K562 (cell line): ENCODE measurements around the gene PPP1R17. TPM values are rescaled to one million over a fixed set of nuclear protein-coding genes. Genes with fewer than 3 reads are reported as not detected.

ENCODE experiments used
- ATAC-seq: fragments of 200-7000 bp; cut with Tn5 transposase; 3 replicates; pipeline ENCODE4 v1.9.1; 2020; ENCODE audit warnings: moderate library complexity
- BruUV-seq: library from RNA; stranded (reverse); fragments of 400-500 nt; replicated peaks from 2 replicates; lab custom pipeline; 2021; lab: Mats Ljungman, UMichigan
- CTCF ChIA-PET: fragments of 300-600 bp; formaldehyde crosslinking; extraction: SDS; loops from one replicate; lab custom pipeline; 2021; ENCODE audit warnings: low intra/inter-chr PET ratio; lab: Yijun Ruan, JAX
- POLR2A ChIA-PET: fragments of 300-600, 350-650 bp; sonication (Branson Sonifier 250); formaldehyde crosslinking; extraction: SDS; loops from one replicate; lab custom pipeline; 2021; ENCODE audit warnings: antibody characterized with exemption, inconsistent platforms; lab: Yijun Ruan, JAX
- DNase-seq, 4 experiments: peaks; one replicate each; pipeline versions ENCODE4 v3.0.0 to v3.0.0-alpha.2; 2011 to 2018; ENCODE audit warnings: low spot score in 3 of 4, mixed read lengths in 3 of 4; ENCODE audit errors: extremely low read depth in 1 of 4
- FAIRE-seq: peaks from 2 replicates; lab custom pipeline; 2011; peaks lifted over from hg19 to GRCh38; lab: Jason Lieb, UNC
- H2AFZ ChIP-seq: 2 replicates; pipeline ENCODE4 v1.6.0; 2011; ENCODE audit warnings: low read depth, low read length, control low read depth, inconsistent platforms
- H3K27ac ChIP-seq: fragments of 200-600 bp; 3 replicates; pipeline ENCODE4 v1.8.0; 2011; ENCODE audit warnings: low read depth, mild to moderate bottlenecking, control low read depth, inconsistent platforms, low read length, moderate library complexity, mixed read lengths; ENCODE audit errors: extremely low read depth
- H3K27me3 ChIP-seq, 2 experiments: fragments of 300-600 bp in 1 of 2; 2 replicates in 1 of 2; 3 replicates in 1 of 2; pipeline versions ENCODE4 v1.6.0 to v1.8.0; 2011; ENCODE audit warnings: inconsistent platforms in 2 of 2, low read length in 2 of 2, mild to moderate bottlenecking in 1 of 2, mixed read lengths in 1 of 2, moderate library complexity in 1 of 2; ENCODE audit not compliant: control insufficient read depth in 2 of 2, insufficient read depth in 2 of 2
- H3K36me3 ChIP-seq: fragments of 300-600 bp; 3 replicates; pipeline ENCODE4 v1.8.0; 2011; ENCODE audit warnings: mild to moderate bottlenecking, low read length, inconsistent platforms; ENCODE audit not compliant: control insufficient read depth, insufficient read depth
- H3K4me1 ChIP-seq, 2 experiments: fragments of 200-600 bp in 1 of 2; replicated peaks in 1 of 2; 2 replicates in 1 of 2; 3 replicates in 1 of 2; pipeline versions ENCODE4 v1.5.1 to v1.8.0; 2011; ENCODE audit warnings: inconsistent platforms in 2 of 2, low read length in 2 of 2, mild to moderate bottlenecking in 1 of 2, mixed read lengths in 1 of 2, moderate library complexity in 1 of 2; ENCODE audit not compliant: control insufficient read depth in 2 of 2, insufficient read depth in 2 of 2
- H3K4me2 ChIP-seq: 2 replicates; pipeline ENCODE4 v1.6.1; 2011; ENCODE audit warnings: low read length, control low read depth, inconsistent platforms, mixed read lengths; ENCODE audit not compliant: insufficient read depth
- H3K4me3 ChIP-seq: fragments of 200-600 bp; sonication (generic), shearing (Covaris generic); 2 replicates; pipeline ENCODE4 v1.5.1; 2016; ENCODE audit warnings: control low read depth, inconsistent platforms
- H3K79me2 ChIP-seq: fragments of 200-600 bp; 3 replicates; pipeline ENCODE4 v1.8.0; 2011; ENCODE audit warnings: low read length, inconsistent platforms; ENCODE audit not compliant: control insufficient read depth, insufficient read depth
- H3K9ac ChIP-seq, 2 experiments: 2 replicates each; pipeline versions ENCODE4 v1.6.0 to v1.6.1; 2011; ENCODE audit warnings: low read depth in 2 of 2, low read length in 2 of 2, control low read depth in 1 of 2, inconsistent platforms in 1 of 2, mild to moderate bottlenecking in 1 of 2, mixed read lengths in 1 of 2; ENCODE audit not compliant: insufficient read depth in 1 of 2
- H3K9me1 ChIP-seq: one replicate; pipeline ENCODE4 v1.6.0; 2011; ENCODE audit warnings: inconsistent platforms, mild to moderate bottlenecking, low read length, moderate library complexity; ENCODE audit not compliant: control insufficient read depth, insufficient read depth
- H3K9me3 ChIP-seq: replicated peaks from 2 replicates; pipeline ENCODE4 v1.5.1; 2011; ENCODE audit warnings: low read depth, low read length, inconsistent platforms; ENCODE audit not compliant: control insufficient read depth, insufficient read depth
- H4K20me1 ChIP-seq: replicated peaks from 2 replicates; pipeline ENCODE4 v1.6.1; 2011; ENCODE audit warnings: low read length, inconsistent platforms, mixed read lengths; ENCODE audit not compliant: control insufficient read depth, insufficient read depth
- CAMTA2 ChIP-seq: fragments of 250-450 bp; sonication (Bioruptor Pico); conservative IDR thresholded peaks from 2 replicates; pipeline ENCODE4 v1.5.1; 2022
- LCOR ChIP-seq: sonication (generic); formaldehyde crosslinking; IDR thresholded peaks from 2 replicates; pipeline ENCODE4 v1.8.0; 2022; ENCODE audit warnings: mild to moderate bottlenecking, missing genetic modification reagents
- NR2F6 ChIP-seq: fragments of 450-650 bp; formaldehyde crosslinking; IDR thresholded peaks from 2 replicates; pipeline ENCODE4 v1.4.0; 2020; ENCODE audit warnings: mild to moderate bottlenecking
- SIRT6 ChIP-seq: IDR thresholded peaks from one replicate; pipeline ENCODE4 v1.6.1; 2012; ENCODE audit warnings: low read depth, mild to moderate bottlenecking, control low read depth, inconsistent platforms, low read length, moderate library complexity
- TEAD4 ChIP-seq, 2 experiments: sonication (generic) in 1 of 2; formaldehyde crosslinking in 1 of 2; IDR thresholded peaks; 2 replicates each; pipeline versions ENCODE4 v1.6.1 to v1.8.0; 2012 to 2022; ENCODE audit warnings: borderline replicate concordance in 1 of 2, inconsistent platforms in 1 of 2, low read length in 1 of 2, mild to moderate bottlenecking in 1 of 2, missing genetic modification reagents in 1 of 2
- ZNF212 ChIP-seq: fragments of 450-650 bp; formaldehyde crosslinking; IDR thresholded peaks from 2 replicates; pipeline ENCODE4 v1.4.0; 2020; ENCODE audit warnings: mild to moderate bottlenecking
- WGBS: fragments of 100-300 bp; shearing (Covaris generic); methylation state at CpG from one replicate; pipeline ENCODE4 v1.1.6; 2016; ENCODE audit warnings: low coverage, mixed read lengths; ENCODE audit not compliant: insufficient coverage; ENCODE audit errors: missing lambda C conversion rate; 5-methylcytosine and 5-hydroxymethylcytosine counted together
- in situ Hi-C: fragments of 300-500 bp; cut with MboI; formaldehyde crosslinking; loops from 4 replicates; pipeline ENCODE4 v1.15.0; 2018; ENCODE audit warnings: inconsistent platforms, mixed read lengths
- intact Hi-C: fragments of 100-400 bp; cut with micrococcal nuclease; formaldehyde crosslinking; loops from 2 replicates; pipeline ENCODE4 v1.14.2; 2022
- polyA plus RNA-seq, 8 experiments: library from polyadenylated mRNA; depleted of rRNA in 4 of 8; stranded (reverse) in 5 of 8; unstranded in 3 of 8; fragments of >200 nt; fragmentation: Nextera tagmentation in 2 of 8; fragmentation: Illumina TruSeq in 1 of 8; extraction: Ambion mirVana in 2 of 8; extraction: Trizol in 1 of 8; gene quantifications; 2 replicates each; pipeline versions ENCODE4 v1.2.1 to v1.2.3, GENCODE V29; 2011 to 2014; ENCODE audit warnings: inconsistent platforms in 1 of 8, missing spikeins in 1 of 8
- total RNA-seq, 7 experiments: library from RNA; depleted of rRNA in 6 of 7; stranded (reverse); fragments of >200 nt in 6 of 7; fragmentation: Illumina TruSeq in 2 of 7; extraction: Trizol in 2 of 7; gene quantifications; 2 replicates each; pipeline versions ENCODE4 v1.2.1 to v1.2.3, GENCODE V29; 2011 to 2021; ENCODE audit warnings: low replicate concordance in 1 of 7
- TF ChIP-seq, protein P1 (sequence below): sonication (generic); formaldehyde crosslinking; IDR thresholded peaks from 2 replicates; pipeline ENCODE4 v1.8.1; 2023; ENCODE audit warnings: mild to moderate bottlenecking, missing genetic modification reagents, moderate library complexity

The PPP1R17 gene
- total and polyA plus RNA-seq, 9 of the 15 experiments (the other 6 are each of a cell fraction or from before 2014, with no cell fraction given), result not detected

DNA sequence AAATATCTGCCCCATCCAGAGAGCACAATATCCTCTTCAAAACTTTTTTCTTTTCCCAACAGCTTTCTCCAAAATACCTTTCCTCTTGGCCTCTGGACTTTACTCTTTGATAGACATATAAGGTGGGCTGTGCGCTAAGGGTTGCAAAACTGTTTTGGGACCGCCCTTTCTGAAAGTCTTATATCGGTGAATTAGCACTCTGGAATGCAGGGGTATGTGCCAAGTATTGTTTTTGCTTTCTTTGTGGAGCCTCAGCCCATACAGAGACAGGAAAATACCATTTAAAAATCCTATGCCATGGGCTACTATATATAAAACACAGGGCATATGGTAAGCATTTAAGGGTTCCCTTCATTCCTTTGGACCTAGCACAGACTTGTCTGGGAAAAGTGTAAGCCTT lies 37.7 kb downstream of the PPP1R17 start:
- 0% methylated on average over 3 of the region's 3 CpGs for WGBS

More for the DNA sequence above, 37.7 kb downstream of the PPP1R17 start:
- H3K4me2 ChIP-seq, result no peak overlapping the region
- DNase-seq (no peak), FAIRE-seq (no peak), ATAC-seq (no peak)
- H3K9me1 ChIP-seq, result no peaks in the 10 kb centered on the region
- intact Hi-C loops, result no loop called here
- H3K27ac ChIP-seq, result no peak overlapping the region
- H3K9me3 ChIP-seq, result no peaks in the 10 kb centered on the region
- no peaks in the 10 kb centered on the region for H3K4me1 ChIP-seq
- in situ Hi-C loops, result loop anchor here (25.0 kb wide), 1 partner anchor 1063 kb away; no protein-coding TSS in a partner anchor
- no TSS peak for BruUV-seq
- peaks cover 0 to 2% of the 10 kb centered on the region in 2 experiments; a peak in 1 of 5 replicates for H3K27me3 ChIP-seq
- no peak overlapping the region for H3K9ac ChIP-seq
- H3K4me3 ChIP-seq, result no peak overlapping the region
- POLR2A ChIA-PET, result no interaction called here
- TF ChIP-seq NR2F6 (CRISPR knock-in tag), result no peak
- TF ChIP-seq SIRT6, result no peak
- TF ChIP-seq ZNF212 (CRISPR knock-in tag), result no peak
- TF ChIP-seq LCOR (CRISPR knock-in tag), result no peak
- TF ChIP-seq TEAD4 (IDR thresholded peaks at IDR 0.05; ENCODE audit: low read length), result no peak
- no peak for TF ChIP-seq TEAD4 (CRISPR knock-in tag; IDR thresholded peaks at IDR 0.05; ENCODE audit: borderline replicate concordance)
- TF ChIP-seq, protein P1, sequence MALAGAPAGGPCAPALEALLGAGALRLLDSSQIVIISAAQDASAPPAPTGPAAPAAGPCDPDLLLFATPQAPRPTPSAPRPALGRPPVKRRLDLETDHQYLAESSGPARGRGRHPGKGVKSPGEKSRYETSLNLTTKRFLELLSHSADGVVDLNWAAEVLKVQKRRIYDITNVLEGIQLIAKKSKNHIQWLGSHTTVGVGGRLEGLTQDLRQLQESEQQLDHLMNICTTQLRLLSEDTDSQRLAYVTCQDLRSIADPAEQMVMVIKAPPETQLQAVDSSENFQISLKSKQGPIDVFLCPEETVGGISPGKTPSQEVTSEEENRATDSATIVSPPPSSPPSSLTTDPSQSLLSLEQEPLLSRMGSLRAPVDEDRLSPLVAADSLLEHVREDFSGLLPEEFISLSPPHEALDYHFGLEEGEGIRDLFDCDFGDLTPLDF (CRISPR knock-in tag), result no peak
- TF ChIP-seq CAMTA2, result no peak
- TF ChIP-seq, all 486 proteins: peak for 0
- H2AFZ ChIP-seq, result no peak overlapping the region
- no peaks in the 10 kb centered on the region for H4K20me1 ChIP-seq
- H3K79me2 ChIP-seq, result no peaks in the 10 kb centered on the region
- CTCF ChIA-PET, result no interaction called here
- no peaks in the 10 kb centered on the region for H3K36me3 ChIP-seq
